ENCODE data around the gene APLP1.
"Not testable (repeated sequence)": the region's sequence is repeated elsewhere in the genome, so short reads cannot be mapped to it uniquely, and the experiment has no call there.

The APLP1 gene

DNA sequence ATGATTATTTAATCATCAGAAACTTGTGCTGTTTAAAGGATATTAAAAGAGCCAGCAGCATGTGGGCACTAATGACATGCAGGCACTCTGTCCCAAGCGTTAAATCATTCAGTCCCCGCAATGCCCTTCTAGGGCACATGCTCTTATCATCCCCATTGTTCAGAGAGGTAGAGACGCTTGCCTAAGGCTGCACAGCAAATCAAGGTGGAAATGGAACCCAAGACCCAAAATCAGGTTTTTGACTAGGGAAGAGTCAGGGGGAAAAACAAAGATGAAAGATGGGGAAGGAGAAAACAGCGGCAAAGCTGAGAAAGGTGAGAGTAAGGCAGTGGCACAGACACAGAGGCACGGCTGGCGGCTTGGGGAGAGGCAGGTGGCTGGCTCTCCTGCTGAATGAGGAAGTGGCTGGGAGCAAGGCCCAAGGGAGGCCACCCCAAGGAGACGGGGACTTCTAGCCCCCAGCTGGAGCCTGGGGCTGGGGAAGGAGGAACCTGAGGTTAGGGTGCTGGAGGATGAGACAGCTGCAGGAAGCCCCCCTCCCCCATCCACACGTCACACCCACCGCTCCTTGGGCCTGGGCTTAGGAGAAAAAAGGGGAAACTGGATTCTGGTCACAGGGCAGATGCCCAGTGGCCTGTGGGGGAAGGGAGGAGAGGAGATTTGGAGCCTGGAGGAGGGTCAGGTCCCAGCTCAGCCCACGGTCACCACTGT, 40.8 kb downstream of the APLP1 start:
- DNase-seq, result no peak

DNA sequence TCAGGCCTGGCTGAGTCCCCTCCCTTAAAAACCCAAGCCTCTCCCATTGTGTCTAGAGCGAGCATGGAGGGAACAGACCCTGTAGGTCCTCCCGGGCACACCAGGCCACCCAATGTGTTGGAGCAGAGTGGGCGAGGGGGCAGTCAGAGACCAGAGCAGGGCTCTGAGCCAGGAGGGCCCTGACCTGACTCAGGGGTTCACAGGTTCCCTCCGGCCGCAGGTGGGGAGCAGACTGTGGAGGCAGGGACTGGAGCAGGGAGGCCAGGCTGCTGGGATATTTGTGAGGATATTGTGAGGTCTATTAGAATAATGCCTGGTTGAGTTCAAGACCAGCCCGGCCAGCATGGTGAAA, 41.3 kb downstream of the APLP1 start:
- DNase-seq, result no peak

DNA sequence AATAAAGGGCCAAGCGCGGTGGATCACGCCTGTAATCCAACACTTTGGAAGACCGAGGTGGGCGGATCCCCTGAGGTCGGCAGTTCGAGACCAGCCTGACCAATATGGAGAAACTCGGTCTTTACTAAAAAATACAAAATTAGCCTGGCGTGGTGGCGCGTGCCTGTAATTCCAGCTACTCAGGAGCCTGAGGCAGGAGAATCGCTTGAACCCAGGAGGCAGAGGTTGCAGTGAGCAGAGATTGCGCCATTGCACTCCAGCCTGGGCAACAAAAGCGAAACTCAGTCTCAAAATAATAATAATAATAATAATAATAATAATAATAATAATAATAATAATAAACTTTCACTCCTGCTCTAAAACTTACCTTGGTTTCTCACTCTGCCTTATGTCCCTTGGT, 42.0 kb downstream of the APLP1 start:
- DNase-seq, result not testable (repeated sequence)

GRCh38 chr19:35911173-35911572, 42.8 kb downstream of the APLP1 start:
- no peak for DNase-seq

DNA sequence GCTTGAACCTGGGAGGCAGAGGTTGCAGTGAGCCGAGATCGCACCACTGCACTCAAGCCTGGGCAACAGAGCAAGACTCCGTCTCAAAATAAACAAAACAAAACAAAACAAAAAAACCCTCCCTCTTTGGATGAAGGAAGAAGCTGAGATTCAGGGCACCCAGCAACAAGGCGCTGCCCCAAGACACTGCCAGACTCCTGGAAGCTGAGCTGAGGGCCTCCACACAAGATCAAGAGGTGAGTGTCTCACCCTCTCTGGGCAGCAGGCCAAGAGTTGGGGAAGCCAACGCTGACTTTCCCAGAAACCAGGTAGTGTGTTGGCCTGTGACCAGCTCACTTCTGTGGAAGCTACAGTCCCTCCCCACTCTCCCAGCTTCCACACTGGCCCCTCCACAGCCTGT, 43.4 kb downstream of the APLP1 start:
- no peak for DNase-seq

DNA sequence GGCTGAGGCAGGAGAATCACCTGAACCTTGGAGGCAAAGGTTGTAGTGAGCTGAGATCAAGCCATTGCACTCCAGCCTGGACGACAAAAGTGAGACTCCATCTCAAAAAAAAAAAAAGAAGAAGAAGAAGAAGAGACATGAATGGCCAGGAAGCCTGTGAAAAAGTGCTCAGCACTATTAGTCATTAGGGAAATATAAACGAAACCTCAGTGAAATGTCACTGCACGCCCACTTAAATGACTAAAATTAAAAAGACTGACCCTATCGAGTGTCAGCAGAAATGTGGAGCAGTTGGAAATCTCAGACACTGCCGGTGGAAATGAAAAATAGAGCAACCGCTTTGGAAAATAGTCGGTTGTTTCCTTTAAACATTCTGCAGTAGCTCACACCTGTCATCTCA, 45.2 kb downstream of the APLP1 start:
- DNase-seq, result no peak

DNA sequence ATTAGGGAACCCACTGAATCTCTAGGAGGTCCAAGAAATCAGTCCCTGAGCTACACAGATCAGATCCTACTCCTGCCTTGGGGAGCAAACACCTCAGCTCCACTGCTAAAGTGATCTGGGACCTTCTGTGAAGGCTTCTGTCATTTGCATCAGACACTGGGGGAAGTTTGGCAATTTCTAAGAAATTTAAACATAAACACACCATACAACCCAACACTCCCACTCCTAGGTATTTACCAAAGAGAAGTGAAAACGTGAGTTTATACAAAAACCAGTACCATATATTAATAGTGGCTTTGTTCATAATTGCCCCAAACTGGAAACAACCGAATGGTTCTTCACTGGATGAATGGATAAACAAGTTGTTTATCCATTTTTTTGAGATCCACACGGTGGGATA, 47.1 kb downstream of the APLP1 start:
- no peak for DNase-seq

GRCh38 chr19:35919306-35919705, 50.9 kb downstream of the APLP1 start:
- DNase-seq, result no peak

DNA sequence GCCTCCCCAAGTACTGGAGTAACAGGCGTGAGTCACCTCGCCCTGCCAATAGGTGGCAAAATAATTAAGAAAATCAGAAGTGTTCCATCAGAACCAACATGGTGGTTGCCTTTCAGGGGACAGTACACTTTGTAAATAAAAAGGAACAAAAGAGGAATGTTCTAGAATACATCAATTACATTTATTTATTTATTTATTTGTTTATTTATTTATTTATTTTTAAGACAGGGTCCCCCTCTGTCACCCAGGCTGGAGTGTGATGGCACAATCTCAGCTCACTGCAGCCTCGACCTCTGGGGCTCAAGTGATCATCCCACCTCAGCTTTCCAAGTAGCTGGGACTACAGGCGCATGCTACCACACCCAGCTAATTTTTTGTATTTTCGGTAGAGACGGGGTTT, 52.6 kb downstream of the APLP1 start:
- DNase-seq, result no peak

DNA sequence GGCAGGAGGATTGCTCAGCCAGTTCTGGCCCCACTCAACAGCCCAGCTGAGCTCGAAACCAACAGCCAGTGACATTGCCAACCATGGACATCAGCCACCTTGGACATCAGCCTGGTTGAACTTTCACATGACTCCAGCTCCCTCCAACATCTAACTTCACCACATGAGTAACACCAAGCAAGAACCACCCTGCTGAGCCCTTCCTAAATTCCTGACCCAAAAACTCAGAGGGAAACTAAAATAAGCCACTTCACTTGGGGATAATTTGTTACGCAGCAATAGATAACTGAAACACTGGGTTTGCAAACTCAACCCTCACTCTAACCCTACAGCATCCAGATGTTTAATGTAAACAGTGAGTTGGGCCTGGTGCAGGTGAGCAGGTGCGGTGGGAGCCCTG, 57.1 kb downstream of the APLP1 start:
- no peak for DNase-seq

DNA sequence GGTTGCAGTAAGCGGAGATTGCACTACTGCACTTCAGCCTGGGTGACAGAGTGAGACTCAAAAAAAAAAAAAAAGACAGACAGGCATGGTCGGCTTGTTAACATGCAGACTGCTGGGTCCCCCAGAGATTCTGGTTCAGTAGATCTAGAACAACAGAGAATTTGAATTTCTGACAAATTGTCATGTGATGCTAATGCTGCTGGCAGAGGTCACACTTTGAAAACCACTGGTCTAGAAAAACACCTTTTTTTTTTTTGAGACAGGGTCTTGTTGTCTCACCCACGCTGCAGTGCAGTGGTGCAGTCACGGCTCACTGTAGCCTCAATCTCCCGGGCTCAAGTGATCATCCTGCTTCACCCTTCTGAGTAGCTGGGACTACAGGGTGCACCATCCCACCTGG, 60.1 kb downstream of the APLP1 start:
- DNase-seq, result no peak
